Astrocyte (in vitro differentiated cells and primary cell): ENCODE results near the gene RAET1G. TPM values are rescaled to one million over a fixed set of nuclear protein-coding genes. Genes with fewer than 3 reads are reported as not detected.
"Not testable (repeated sequence)": the region's sequence is repeated elsewhere in the genome, so short reads cannot be mapped to it uniquely, and the experiment has no call there.

Experiments used
- DNase-seq: peaks from one replicate; pipeline ENCODE4 v3.0.0-alpha.2; 2010; ENCODE audit warnings: low read depth
- FAIRE-seq: peaks from 2 replicates; lab custom pipeline; 2011; peaks lifted over from hg19 to GRCh38; lab: Jason Lieb, UNC
- H2AFZ ChIP-seq: 2 replicates; pipeline ENCODE4 v1.6.0; 2012; ENCODE audit warnings: low read depth, low read length, inconsistent platforms
- H3K27ac ChIP-seq: 2 replicates; pipeline ENCODE4 v1.5.1; 2011; ENCODE audit warnings: low read depth, low read length, inconsistent platforms
- H3K27me3 ChIP-seq: 2 replicates; pipeline ENCODE4 v1.6.0; 2011; ENCODE audit warnings: low read length, inconsistent platforms; ENCODE audit not compliant: insufficient read depth
- H3K36me3 ChIP-seq: 2 replicates; pipeline ENCODE4 v1.5.1; 2011; ENCODE audit warnings: low read length, inconsistent platforms; ENCODE audit not compliant: insufficient read depth
- H3K4me1 ChIP-seq: 2 replicates; pipeline ENCODE4 v1.5.1; 2011; ENCODE audit warnings: low read length, inconsistent platforms; ENCODE audit not compliant: insufficient read depth
- H3K4me2 ChIP-seq: 2 replicates; pipeline ENCODE4 v1.6.0; 2012; ENCODE audit warnings: low read length, inconsistent platforms
- H3K4me3 ChIP-seq: 2 replicates; pipeline ENCODE4 v1.5.1; 2011; ENCODE audit warnings: low read depth, mild to moderate bottlenecking, low read length, inconsistent platforms; ENCODE audit not compliant: insufficient read depth
- H3K79me2 ChIP-seq: 2 replicates; pipeline ENCODE4 v1.6.0; 2012; ENCODE audit warnings: mild to moderate bottlenecking, low read length, inconsistent platforms; ENCODE audit not compliant: insufficient read depth
- H3K9ac ChIP-seq: 2 replicates; pipeline ENCODE4 v1.6.0; 2012; ENCODE audit warnings: mild to moderate bottlenecking, low read length, inconsistent platforms
- H3K9me3 ChIP-seq: 2 replicates; pipeline ENCODE4 v1.5.1; 2012; ENCODE audit warnings: low read depth, mild to moderate bottlenecking, low read length, inconsistent platforms; ENCODE audit not compliant: insufficient read depth
- H4K20me1 ChIP-seq: 2 replicates; pipeline ENCODE4 v1.6.0; 2012; ENCODE audit warnings: low read length, inconsistent platforms; ENCODE audit not compliant: insufficient read depth
- H3K27ac Mint-ChIP-seq: one replicate; pipeline ENCODE4 v1.8.0; 2021; ENCODE audit warnings: mild to moderate bottlenecking, mixed read lengths; ENCODE audit not compliant: unreplicated experiment
- H3K27me3 Mint-ChIP-seq: one replicate; pipeline ENCODE4 v1.8.0; 2021; ENCODE audit warnings: low read depth, mixed read lengths; ENCODE audit not compliant: unreplicated experiment
- H3K36me3 Mint-ChIP-seq: one replicate; pipeline ENCODE4 v1.8.0; 2021; ENCODE audit warnings: low read depth, mixed read lengths; ENCODE audit not compliant: unreplicated experiment
- H3K4me1 Mint-ChIP-seq: one replicate; pipeline ENCODE4 v1.8.0; 2021; ENCODE audit warnings: low read depth, mixed read lengths; ENCODE audit not compliant: unreplicated experiment
- H3K4me3 Mint-ChIP-seq: one replicate; pipeline ENCODE4 v1.8.0; 2021; ENCODE audit warnings: mild to moderate bottlenecking, moderate library complexity, mixed read lengths; ENCODE audit not compliant: unreplicated experiment
- H3K9me3 Mint-ChIP-seq: one replicate; pipeline ENCODE4 v1.8.0; 2021; ENCODE audit warnings: mild to moderate bottlenecking, mixed read lengths; ENCODE audit not compliant: unreplicated experiment
- EZH2 ChIP-seq: IDR thresholded peaks from 2 replicates; pipeline ENCODE4 v1.6.1; 2012; ENCODE audit warnings: mild to moderate bottlenecking, low read length, inconsistent platforms; ENCODE audit not compliant: insufficient read depth
- total RNA-seq: library from RNA; stranded (reverse); gene quantifications from 2 replicates; pipeline ENCODE4 v1.2.1, GENCODE V29; 2021
- TF ChIP-seq, protein P1 (sequence below): IDR thresholded peaks from 2 replicates; pipeline ENCODE4 v1.5.1; 2011; ENCODE audit warnings: low read depth, mild to moderate bottlenecking, inconsistent platforms, low read length, moderate library complexity; ENCODE audit not compliant: insufficient read depth

RAET1G gene
- total RNA-seq, 1 donor from 2014 or later = not detected

DNA sequence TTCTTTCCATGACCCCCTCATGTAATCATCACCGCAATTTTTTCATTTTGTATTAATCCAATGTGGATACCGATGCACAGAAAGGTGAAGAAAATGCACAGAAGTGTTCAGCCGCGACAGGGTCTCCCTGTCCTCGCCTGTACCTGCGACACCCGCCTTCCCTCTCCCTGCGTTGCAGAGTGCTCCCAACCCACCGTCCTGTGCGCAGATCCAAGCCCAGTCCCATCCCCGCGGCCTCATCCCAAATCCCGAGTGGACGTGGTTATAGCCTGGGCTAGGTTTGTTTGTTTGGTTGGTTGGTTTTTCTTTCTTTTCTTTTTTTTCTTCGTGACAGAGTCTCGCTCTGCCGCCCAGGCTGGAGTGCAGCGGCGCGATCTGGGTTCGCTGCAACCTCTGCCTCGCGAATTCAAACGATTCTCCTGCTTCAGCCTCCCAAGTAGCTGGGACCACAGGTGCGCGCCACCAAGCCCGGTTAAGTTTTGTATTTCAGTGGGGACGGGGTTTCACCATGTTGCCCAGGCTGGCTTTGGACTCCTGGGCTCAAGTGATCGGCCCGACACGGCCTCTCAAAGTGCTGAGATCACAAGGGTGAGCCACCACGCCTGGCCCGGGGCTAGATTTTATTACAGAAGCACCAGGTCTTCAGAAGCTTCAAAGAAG lies 536 bp upstream of the RAET1G start:
- no peaks in the 10 kb centered on the region for H3K9me3 ChIP-seq
- Mint-ChIP-seq H3K36me3 (peaks cover 2% of the 10 kb centered on the region), H3K4me1 (peaks cover 2% of the 10 kb centered on the region), H3K4me3 (peak overlapping the region; percentile 87), H3K27ac (no peak overlapping the region), H3K27me3 (peaks cover 86% of the 10 kb centered on the region), H3K9me3 (peaks cover 26% of the 10 kb centered on the region)
- H2AFZ ChIP-seq = peak overlapping the region; percentile 76
- H4K20me1 ChIP-seq = no peaks in the 10 kb centered on the region
- TF ChIP-seq, protein P1, sequence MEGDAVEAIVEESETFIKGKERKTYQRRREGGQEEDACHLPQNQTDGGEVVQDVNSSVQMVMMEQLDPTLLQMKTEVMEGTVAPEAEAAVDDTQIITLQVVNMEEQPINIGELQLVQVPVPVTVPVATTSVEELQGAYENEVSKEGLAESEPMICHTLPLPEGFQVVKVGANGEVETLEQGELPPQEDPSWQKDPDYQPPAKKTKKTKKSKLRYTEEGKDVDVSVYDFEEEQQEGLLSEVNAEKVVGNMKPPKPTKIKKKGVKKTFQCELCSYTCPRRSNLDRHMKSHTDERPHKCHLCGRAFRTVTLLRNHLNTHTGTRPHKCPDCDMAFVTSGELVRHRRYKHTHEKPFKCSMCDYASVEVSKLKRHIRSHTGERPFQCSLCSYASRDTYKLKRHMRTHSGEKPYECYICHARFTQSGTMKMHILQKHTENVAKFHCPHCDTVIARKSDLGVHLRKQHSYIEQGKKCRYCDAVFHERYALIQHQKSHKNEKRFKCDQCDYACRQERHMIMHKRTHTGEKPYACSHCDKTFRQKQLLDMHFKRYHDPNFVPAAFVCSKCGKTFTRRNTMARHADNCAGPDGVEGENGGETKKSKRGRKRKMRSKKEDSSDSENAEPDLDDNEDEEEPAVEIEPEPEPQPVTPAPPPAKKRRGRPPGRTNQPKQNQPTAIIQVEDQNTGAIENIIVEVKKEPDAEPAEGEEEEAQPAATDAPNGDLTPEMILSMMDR = no peak
- TF ChIP-seq EZH2 = no peak
- no peaks in the 10 kb centered on the region for H3K79me2 ChIP-seq
- no peak for DNase-seq
- H3K4me1 ChIP-seq = peaks cover 12% of the 10 kb centered on the region
- no peaks in the 10 kb centered on the region for H3K36me3 ChIP-seq
- FAIRE-seq = no peak
- peaks cover 6% of the 10 kb centered on the region for H3K27me3 ChIP-seq
- H3K4me2 ChIP-seq = peak overlapping the region; percentile 97
- no peak overlapping the region for H3K27ac ChIP-seq
- H3K4me3 ChIP-seq = peak overlapping the region; percentile 71
- no peak overlapping the region for H3K9ac ChIP-seq

DNA sequence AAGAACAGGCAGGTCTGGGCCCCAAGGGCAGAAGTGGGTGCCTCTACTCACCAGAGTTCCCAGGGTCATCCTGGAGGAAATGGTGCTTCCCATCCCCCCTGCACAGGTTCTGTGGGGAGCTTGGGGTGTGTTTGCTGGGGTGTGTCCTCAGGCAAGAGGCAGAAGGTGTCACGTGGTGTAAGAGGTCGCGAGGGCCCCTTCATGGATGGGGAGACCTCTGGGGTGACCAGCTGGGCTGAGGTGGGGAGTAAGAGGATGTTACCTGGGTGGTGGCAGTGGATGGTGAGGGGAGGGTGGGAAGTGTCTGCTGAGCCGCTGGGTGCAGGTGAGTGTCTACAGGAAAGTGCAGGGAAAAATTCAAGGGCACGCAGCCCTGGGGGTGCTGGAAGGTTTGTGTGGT lies 830 bp downstream of the RAET1G start:
- H3K27ac Mint-ChIP-seq, H4K20me1 ChIP-seq, H3K27ac ChIP-seq, H2AFZ ChIP-seq, FAIRE-seq, H3K36me3 ChIP-seq, H3K27me3 ChIP-seq, H3K4me3 Mint-ChIP-seq, H3K4me3 ChIP-seq, H3K9ac ChIP-seq, H3K4me1 Mint-ChIP-seq, H3K36me3 Mint-ChIP-seq, DNase-seq, H3K9me3 ChIP-seq, H3K79me2 ChIP-seq: not testable (repeated sequence)
- H3K4me2 ChIP-seq = peak overlapping the region; percentile 97
- H3K4me1 ChIP-seq = peaks cover 12% of the 10 kb centered on the region
- Mint-ChIP-seq H3K27me3 (peaks cover 85% of the 10 kb centered on the region), H3K9me3 (peaks cover 23% of the 10 kb centered on the region)

DNA sequence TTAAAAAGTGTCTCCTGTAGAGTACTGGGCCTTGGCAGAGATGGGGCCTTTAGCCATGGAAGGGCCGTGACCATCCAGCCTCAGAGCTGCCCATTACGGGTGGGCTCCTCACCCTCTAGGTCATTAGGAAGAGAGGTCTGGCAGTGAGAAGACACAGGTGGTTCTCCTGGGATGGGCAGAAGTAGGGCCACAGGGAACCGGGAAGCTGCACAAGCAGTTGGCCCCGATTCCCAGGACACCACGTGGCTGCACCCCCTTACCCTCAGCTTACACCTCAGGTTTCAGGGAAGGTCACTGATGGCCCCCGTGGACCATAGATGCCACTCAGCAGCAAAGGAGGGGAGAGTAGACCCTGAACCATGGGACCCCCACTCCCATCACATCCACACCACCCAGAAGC lies 1.6 kb downstream of the RAET1G start:
- H3K27ac Mint-ChIP-seq = no peak overlapping the region
- Histone ChIP-seq H3K4me1 (peaks cover 12% of the 10 kb centered on the region), H3K27ac (no peak overlapping the region), H3K36me3 (no peaks in the 10 kb centered on the region), H4K20me1 (no peaks in the 10 kb centered on the region), H3K27me3 (peaks cover 6% of the 10 kb centered on the region), H3K4me2 (no peak overlapping the region), H3K4me3 (no peak overlapping the region), H3K9me3 (no peaks in the 10 kb centered on the region), H3K79me2 (no peaks in the 10 kb centered on the region), H3K9ac (no peak overlapping the region), H2AFZ (no peak overlapping the region)
- peaks cover 2% of the 10 kb centered on the region for H3K4me1 Mint-ChIP-seq
- TF ChIP-seq, protein P1 = no peak
- TF ChIP-seq EZH2 = no peak
- peaks cover 92% of the 10 kb centered on the region for H3K27me3 Mint-ChIP-seq
- H3K9me3 Mint-ChIP-seq = peaks cover 23% of the 10 kb centered on the region
- H3K4me3 Mint-ChIP-seq = no peak overlapping the region
- H3K36me3 Mint-ChIP-seq = peaks cover 2% of the 10 kb centered on the region
- FAIRE-seq = no peak
- no peak for DNase-seq
